NOMO-1 treated with dmso at 0.1 percent for 144 hours (cell line): ENCODE results near the gene RIMBP2.

Experiments used
- DNase-seq: peaks from one replicate; lab custom pipeline; 2025; ENCODE audit not compliant: unreplicated experiment; lab: John Stamatoyannopoulos, UW

The RIMBP2 gene

DNA sequence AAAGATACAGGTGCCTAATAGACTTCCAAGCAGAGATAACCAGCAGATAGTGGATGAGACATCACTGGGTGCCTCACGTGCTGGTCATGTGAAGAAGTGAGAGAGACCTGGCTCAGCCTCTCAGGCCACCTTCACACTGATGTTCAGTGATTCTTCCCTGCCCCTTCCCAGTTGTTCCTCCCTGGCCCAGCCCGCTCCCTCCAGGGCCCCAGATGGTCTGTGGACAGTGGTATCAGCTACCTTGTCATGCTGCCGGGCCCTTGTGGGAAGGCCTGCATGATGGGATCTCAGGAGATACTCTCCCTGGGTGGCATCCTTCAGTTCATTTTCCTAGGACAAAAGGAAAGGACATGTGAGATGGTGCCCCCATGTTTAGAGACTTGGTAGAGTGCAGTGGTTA lies 198.5 kb downstream of the RIMBP2 start:
- no peak for DNase-seq

DNA sequence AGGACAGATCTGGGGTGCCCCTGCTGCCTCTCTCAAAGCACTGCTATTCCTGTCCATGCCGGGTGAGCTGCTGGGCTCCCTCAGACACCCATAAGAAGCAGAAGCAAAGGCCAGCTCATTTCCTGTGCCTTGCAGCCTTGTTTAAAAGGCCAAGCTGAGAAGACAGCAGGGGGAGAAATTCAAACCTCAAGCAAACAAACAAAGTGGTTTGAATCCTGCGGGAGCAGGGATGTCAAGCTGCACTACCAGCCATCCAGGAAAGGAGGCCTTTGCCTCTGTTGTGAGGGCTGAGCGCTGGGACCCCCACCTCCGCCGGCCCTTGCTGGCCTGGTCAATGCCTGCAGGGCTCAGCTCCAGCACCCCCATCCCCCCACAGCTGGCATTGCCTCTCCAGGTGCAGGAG lies 201.9 kb downstream of the RIMBP2 start:
- DNase-seq: no peak

DNA sequence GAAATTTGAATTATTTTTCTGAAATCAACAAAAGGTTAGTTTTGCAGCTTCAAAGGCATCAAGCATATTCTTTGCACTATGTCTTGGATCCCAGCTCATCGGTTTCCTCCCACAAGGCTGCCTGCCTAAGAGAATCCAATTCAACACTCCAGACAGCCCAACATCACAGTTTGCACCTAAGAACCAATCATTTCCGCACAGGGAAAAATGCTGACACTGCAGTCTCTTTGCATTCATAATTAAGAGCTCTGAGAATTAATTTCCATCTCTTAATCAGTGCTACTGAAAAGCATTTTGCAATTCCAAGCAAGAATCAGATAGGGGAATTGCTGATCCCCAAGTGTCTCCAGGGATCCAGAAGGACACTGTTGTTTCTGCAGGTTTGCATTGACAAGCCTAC lies 202.5 kb downstream of the RIMBP2 start:
- DNase-seq: no peak

DNA sequence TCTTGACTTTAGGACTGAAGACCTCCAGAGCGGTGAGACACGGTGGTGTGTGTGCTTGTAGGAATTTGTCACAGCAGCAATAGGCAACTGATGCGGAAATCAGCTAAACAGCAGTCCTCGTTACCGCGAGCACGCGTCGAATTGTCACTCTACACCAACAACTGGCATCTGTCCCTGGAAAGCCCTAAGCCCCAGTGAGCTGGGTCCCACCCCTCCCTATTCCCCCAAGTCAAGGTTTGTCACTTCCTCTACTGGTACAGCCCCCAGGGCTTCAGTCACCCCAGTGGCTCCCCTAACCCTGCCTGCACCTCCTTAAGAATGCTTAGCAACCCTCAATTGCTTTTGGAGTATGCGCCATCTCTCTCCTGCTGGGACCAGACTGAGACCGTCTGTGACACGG lies 204.8 kb downstream of the RIMBP2 start:
- no peak for DNase-seq

DNA sequence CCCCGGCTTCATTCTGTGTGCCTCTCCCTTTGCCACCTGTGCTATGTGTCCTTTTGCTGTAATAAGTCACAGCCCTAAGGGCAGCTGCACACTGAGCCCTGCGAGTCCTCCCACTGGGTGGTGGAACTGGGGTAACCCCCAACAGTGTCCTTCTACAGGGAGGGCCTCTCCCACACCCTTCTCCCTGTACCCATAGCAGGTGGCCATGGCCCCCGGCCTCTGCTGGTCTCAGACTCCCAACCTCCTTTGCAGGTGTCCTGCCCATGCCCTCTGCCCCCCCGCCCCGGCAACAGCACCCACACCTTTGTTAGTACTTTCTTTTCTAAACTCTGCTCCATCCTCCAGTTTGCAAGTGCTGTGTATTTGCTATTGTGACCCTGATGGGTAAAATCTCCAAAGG lies 206.6 kb downstream of the RIMBP2 start:
- DNase-seq: no peak

DNA sequence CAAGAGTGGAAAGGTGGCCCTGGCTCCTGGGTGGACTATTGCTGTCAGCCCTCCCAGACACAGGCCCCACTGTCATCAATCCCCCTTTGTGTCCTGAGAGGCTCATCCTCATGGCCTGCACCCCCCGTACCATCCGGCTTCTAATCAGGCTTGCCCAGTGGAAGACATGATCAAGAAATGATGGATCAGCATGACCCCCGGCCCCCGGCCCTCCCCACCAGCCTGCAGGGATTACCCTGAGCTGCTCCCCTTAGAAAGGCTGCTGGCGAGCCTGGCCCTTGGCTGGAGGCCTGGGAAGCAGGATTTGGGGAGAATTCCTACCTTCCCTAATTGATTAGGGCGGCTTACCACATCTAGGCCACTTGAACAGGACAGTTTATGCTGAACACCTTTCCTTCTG lies 207.3 kb downstream of the RIMBP2 start:
- DNase-seq: no peak

DNA sequence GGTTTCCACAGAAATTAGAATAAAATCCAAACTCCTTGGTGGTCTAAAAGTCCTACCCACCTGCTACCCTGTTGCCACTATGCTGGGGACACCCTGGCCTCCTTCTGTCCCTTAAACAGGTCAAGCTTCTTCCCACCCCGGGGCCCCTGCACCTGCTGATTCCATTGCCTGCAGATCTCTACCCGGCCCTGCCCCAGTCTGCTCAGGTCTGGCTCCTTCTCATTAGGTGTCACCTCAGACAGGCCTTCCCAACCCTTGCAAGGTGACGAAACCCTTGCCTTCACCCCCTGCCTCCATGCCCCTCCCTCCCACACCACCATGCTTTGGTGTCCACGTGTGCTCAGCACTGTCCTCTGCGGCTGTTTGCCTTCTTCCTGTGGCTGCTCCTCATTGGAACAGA lies 207.8 kb downstream of the RIMBP2 start:
- no peak for DNase-seq

DNA sequence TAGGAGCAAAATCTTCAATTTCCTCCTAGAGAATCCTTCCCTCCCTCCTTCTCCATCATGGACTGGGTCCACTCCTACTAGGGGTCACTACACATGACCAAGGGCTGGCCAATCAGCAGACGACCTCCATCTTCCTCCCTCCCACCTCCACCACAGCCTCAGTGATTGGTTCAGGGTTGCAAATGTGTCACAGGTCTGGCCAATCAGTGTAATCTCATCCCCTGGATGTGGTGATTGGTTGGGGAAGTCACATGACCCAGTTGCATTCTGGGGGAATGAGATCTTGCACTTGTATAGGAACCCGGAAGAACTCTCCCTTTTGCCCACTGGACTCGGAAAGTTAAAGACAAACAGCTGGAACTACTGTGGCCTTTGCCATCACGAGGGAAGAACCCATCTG lies 209.3 kb downstream of the RIMBP2 start:
- no peak for DNase-seq

DNA sequence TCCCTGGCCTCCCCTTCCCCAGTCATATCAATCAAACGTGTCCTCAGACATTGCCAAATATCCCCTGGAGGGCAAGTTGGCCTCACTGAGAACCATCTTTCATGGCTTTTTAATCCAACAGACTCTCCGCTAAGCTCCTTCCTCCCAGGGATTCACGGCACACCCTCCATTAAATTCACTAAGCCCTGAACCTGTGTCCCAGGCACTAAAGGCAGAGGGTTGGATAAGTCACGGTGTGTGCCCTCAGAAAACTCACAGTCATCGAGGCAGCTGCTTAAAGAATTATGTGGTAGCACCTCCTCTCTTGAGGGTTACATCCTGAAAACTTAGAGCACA lies 211.3 kb downstream of the RIMBP2 start:
- DNase-seq: no peak

DNA sequence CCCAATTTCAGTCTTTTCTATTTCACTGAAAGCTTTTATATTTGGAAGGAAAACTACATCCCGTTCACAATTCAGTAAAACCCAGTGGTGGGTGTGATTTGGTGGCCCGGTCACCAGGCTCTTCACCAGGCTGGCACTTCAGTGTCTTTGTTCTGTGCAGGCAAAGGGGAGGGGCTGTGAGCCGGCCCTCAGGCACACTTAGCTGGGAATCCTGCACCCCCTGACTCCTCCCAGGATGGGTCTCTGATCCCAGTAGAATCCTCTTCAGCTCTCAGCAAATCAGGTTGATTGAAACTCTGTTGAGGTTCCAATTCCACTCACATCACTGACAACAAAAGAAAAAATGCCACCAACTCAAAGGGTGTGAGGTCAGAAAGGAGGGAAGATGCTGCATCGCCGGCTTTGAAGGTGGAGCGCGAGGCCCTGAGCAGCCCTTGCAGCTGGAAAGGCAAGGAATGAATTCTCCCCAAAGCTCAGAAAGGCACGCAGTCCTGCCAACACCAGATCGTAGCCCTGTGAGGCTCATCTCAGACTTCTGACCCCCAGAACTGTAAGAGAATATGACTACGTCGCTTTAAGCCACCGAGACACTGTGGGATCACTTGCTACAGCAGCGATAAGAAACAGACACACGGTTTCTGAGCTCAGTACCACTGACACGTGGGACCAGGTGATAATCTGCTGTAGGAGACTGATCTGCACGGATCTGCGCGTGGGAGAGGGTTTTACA lies 211.8 kb downstream of the RIMBP2 start:
- no peak for DNase-seq

DNA sequence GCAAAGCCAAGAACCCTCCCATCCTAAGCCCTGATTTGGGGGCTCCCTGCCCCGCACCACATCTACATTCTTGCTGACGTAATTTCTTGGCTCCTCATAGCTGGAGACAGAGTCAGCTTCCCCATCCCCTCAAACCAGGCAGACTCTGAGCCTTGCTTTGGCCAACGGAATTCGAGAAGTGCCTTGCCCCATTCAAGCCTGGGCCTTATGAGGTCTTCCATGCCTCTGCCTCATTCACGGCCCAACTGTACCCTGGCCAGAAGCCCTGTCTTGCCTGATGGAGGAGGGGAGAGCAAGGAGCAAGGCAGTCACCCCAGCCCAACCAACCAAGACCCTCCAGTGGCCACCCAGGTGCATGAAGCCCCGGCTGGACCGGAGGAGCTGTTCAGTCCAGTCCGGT lies 214.3 kb downstream of the RIMBP2 start:
- DNase-seq: no peak

DNA sequence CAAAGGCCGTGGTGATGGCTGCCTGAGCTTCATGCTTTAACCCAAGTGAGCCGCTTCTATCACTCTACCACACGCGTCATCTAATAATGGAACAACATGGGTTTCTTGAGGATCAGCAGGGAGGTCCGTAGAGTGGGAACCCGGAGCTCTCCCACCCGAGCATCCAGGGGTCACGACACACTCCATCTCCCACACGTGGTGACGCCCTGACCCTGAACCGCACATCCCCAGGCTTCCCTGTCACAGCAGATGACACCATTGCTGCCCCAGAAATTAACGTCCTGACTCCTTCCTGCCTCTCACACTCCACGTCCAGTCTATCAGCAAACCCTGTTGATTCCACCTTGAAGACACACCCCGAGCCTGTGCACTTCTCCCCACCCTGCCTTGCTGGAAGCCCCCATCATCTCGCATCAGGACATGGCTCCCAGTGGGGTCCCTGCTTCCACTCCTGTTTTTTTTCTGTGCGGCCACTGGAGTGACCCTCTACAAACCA lies 215.2 kb downstream of the RIMBP2 start:
- no peak for DNase-seq

DNA sequence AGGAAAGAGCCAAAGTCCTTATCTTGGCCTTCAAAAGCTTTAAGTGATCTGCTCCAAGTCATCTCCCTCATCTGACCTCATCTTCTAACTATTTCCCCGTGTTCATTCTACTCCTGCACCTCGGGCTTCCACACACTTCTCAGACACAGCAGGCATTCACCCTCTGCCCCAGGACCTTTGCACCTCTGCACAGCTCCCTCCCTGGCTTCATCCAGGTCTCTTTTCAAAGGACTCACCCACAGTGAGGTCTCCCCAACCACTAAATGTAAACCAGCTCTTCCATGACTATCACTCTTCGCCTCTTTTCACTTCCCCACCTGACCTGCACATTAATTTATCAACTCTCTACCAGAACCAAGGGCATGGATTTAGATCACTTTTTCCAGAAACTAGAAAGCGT lies 216.6 kb downstream of the RIMBP2 start:
- DNase-seq: no peak

DNA sequence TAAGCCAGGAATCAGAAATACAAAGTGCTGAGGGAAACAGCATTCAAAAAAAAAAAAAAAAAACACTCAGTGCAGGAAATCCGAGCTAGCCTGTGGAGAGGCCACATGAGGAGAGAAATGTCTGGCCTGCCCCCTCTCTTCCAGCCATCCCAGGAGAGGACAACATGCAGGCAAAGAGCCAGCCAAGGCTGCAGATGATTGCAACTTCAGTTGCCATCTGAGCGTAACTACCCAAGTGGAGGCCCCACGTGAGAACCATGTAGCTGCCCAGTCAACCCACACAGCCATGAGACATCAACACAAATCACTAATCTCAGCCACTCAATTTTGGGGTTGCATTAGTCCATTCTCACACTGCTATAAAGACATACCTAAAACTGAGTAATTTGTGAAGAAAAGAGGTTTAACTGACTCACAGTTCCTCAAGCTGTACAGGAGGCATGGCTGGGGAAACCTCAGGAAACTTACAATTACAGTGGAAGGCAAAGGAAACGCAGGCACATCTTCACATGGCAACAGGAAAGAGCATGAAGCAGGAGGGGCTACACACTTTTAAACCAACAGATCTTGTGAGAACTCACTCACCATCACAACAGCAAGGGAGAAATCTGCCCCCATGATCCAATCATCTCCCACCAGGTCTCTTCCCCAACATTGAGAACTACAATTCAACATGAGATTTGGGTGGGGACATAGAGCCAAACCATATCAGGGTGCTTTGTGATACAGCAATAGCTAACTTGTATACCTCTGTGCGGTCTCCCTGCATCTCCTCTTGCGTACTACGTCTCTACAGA lies 217.3 kb downstream of the RIMBP2 start:
- DNase-seq: no peak

DNA sequence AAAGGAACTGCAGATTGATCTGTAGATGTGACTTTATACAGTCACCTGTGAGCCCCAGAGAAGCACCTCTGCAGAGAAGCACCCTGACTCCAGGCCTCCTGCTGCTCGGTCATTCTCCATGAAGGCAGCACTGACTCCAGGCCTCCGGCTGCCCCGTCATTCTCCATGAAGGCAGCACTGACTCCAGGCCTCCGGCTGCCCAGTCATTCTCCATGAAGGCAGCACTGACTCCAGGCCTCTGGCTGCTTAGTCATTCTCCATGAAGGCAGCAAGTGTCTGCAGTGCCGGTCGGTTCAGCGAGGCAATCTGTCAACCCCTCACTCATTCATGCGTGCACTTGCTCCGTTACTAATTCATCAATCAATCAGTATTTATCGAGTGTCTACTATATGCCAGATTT lies 218.1 kb downstream of the RIMBP2 start:
- DNase-seq: no peak

DNA sequence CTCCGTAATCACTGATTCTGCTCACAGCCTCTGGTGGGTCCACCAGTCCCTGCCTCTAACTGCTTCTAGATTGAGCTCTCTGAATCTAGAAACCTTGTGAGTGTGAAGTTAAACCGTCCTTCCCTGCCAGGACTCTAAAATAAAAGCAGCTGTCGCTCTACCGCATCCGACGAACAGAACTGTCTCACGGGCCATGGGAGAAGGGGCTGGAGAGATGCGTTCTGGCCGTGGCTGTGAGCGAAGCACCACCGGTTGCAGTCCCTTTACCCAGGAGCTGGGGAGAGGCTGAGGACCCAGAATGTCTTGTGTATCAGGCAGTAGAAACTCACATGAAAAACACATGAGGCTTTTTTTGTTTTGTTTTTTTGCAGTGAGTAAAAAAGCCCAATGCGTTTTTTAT lies 218.8 kb downstream of the RIMBP2 start:
- DNase-seq: no peak

DNA sequence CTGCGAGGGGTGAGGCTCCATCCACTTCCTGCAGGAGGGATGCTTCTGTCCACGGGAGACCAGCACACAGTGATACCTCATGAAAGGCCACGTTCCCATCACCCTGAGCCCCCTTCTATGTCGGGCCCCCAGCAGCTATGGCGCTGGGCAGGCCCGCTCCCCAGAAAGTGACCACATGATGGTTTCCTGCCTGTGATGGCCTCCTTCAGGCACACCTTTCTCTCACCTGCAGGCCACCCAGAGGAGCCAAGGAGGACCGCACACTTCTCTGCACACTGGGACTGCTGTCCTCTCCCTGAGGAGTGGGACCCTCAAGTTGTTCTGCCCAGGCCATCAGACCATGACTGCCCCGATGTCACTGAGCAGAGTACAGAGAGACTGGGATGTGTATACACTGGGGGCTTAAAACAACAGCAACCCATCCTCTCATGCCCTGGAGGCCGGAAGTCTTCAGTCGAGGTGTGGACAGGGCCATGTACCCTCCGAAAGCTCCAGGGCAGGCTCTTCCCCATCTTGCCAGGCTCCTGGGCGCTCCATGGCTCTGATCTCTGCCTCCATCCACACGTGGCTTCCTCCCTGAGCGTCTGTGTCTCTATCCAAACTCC lies 219.5 kb downstream of the RIMBP2 start:
- DNase-seq: no peak

DNA sequence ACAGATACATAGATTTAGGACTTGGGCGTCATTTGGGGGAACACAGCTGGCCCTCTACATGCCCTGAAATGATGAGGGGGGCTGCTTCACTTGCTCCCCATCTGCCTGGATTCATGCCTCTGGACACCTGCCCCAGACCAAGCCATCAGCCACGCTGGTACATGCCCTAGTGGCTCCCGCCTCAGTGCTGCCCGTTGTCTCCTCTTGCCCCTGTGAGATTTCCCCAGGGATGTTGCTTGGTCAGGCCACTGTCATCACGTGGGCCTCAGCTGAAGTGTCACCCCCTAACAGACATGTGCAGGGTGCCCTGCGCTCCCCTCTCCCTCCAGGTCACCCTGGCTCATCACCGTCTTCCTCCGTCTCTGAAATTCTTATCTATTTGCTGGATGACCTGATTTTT lies 220.9 kb downstream of the RIMBP2 start:
- no peak for DNase-seq

DNA sequence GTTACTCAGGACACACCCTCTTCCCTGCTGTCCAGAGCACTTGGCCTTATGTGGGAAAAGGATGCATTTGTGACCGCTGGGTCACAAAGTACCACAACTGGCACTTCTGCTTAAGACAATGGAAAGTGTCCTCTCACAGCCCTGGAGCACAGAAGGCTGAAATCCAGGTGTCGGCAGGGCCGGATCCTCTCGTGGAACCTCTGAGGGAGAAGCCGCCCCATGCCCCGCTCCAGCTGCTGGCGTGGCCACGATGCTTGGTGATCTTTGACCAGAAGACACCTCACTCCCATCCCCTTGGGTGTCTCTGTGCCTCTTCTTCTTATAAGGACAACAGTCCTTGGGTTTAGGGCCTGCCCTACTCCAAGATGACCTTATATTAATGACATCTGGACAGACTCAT lies 221.4 kb downstream of the RIMBP2 start:
- DNase-seq: no peak

DNA sequence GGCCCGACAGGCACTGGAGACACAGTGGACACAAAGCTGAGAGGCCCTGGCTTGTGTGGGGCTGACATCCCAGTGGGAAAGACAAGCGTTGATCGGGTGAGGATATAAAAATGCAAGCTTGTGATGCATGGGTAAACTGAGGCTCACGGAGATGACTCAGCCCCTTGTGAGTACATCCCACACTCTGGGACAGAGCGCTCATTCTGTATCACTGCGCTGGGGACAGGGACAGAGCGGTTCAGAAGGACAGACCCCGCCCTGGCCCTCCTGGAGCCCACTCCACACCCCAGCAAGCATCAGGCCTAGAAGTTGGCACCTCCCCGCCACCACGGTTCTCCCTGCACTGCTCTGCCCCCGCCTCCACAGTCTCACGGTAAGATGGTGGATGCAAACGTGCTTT lies 222.1 kb downstream of the RIMBP2 start:
- DNase-seq: no peak

DNA sequence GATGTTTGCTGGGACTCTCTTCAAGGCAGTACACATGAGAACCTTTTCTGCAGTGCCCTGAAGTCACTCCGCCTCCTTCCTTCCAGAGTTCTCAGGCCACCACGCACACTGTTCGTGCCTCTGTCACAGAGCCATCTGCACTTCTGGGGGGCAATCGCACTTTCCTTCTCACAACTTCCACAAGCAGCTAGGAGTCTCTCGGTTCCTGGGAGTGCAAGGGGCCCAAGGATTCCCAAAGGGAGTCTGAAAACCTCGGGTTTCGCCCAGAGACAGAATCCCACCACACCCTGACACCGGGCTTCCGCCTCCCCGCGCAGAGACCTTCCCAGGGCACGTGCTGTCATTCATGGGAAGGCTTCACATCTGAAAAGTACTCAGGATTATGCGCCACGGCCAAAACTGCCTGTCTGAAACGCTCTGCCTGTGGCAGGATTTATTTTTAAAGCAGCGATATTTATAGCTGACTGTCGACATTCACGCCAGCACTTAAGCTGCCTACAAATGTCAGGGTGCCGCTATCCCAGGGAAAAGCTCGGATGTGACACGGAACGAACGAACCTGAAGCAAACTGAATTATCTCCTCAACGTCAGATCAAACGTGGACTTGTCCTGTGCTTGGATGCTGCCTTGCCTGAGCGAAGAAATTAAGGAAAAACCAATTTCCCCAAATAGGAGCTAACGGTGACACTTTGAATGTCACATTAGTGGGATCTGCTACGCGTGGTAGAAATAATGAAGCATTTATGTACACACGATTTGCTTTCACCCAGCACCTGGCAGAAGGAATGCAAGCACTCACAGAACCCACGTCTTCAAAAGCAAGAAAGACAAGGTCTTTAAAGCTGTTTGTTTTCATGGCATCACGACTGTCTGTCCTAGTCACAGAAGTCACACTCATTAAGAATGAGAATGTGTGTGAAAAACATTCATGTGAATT lies 224.4 kb downstream of the RIMBP2 start:
- no peak for DNase-seq
